SK-N-SH (cell line): Measurements from ENCODE around the gene NTM. TPM values are rescaled to one million over a fixed set of nuclear protein-coding genes. Genes with fewer than 3 reads are reported as not detected.

ENCODE experiments used
- CTCF ChIA-PET: fragments of 300-600, 350-600 bp; formaldehyde crosslinking; extraction: SDS; loops from one replicate; lab custom pipeline; 2021; lab: Yijun Ruan, JAX
- POLR2A ChIA-PET: fragments of 350-600 bp; sonication (Branson Sonifier 250); formaldehyde crosslinking; extraction: SDS; loops from one replicate; lab custom pipeline; 2020; ENCODE audit warnings: antibody characterized with exemption, inconsistent platforms; lab: Yijun Ruan, JAX
- DNase-seq: peaks from one replicate; pipeline ENCODE4 v3.0.0; 2012
- H2AFZ ChIP-seq: fragments of 200-600 bp; sonication (generic); 2 replicates; pipeline ENCODE4 v1.8.1; 2016; ENCODE audit warnings: antibody characterized with exemption, mild to moderate bottlenecking, low read depth
- H3F3A ChIP-seq: fragments of 200-600 bp; sonication (generic); replicated peaks from 2 replicates; pipeline ENCODE3; 2016; ENCODE audit warnings: antibody characterized with exemption, mild to moderate bottlenecking; ENCODE audit not compliant: insufficient read depth
- H3K27ac ChIP-seq, 2 experiments: fragments of 200-500 bp in 1 of 2; fragments of 200-600 bp in 1 of 2; sonication (Bioruptor generic) in 1 of 2; sonication (generic), shearing (Covaris generic) in 1 of 2; 2 replicates each; pipeline versions ENCODE4 v1.5.1 to v1.6.1; 2014 to 2016; ENCODE audit warnings: low read depth in 2 of 2, inconsistent platforms in 1 of 2, low read length in 1 of 2, mild to moderate bottlenecking in 1 of 2, mixed read lengths in 1 of 2
- H3K27me3 ChIP-seq: fragments of 200-600 bp; sonication (generic), shearing (Covaris generic); 2 replicates; pipeline ENCODE4 v1.6.1; 2016; ENCODE audit warnings: mixed run types; ENCODE audit not compliant: insufficient read depth
- H3K36me3 ChIP-seq, 2 experiments: fragments of 200-500 bp in 1 of 2; fragments of 200-600 bp in 1 of 2; sonication (Bioruptor generic) in 1 of 2; sonication (generic) in 1 of 2; replicated peaks in 1 of 2; 2 replicates each; pipeline versions ENCODE3 to v1.5.1; 2014 to 2016; ENCODE audit warnings: low read length in 1 of 2, mild to moderate bottlenecking in 1 of 2; ENCODE audit not compliant: insufficient read depth in 2 of 2, control insufficient read depth in 1 of 2
- H3K4me1 ChIP-seq, 2 experiments: fragments of 200-500 bp in 1 of 2; fragments of 200-600 bp in 1 of 2; sonication (Bioruptor generic) in 1 of 2; sonication (generic), shearing (Covaris generic) in 1 of 2; 2 replicates each; pipeline versions ENCODE4 v1.5.1 to v1.6.1; 2014 to 2016; ENCODE audit warnings: low read depth in 1 of 2, low read length in 1 of 2, mixed run types in 1 of 2; ENCODE audit not compliant: insufficient read depth in 2 of 2, control insufficient read depth in 1 of 2
- H3K4me2 ChIP-seq: fragments of 200-600 bp; sonication (generic), shearing (Covaris generic); 2 replicates; pipeline ENCODE4 v1.6.1; 2017; ENCODE audit warnings: mixed run types
- H3K4me3 ChIP-seq, 2 experiments: fragments of 200-500 bp in 1 of 2; fragments of 200-600 bp in 1 of 2; sonication (Bioruptor generic) in 1 of 2; sonication (generic), shearing (Covaris generic) in 1 of 2; 2 replicates each; pipeline versions ENCODE4 v1.5.1 to v1.8.1; 2014 to 2016; ENCODE audit warnings: low read depth in 2 of 2, inconsistent platforms in 1 of 2, low read length in 1 of 2, mild to moderate bottlenecking in 1 of 2, mixed read lengths in 1 of 2, moderate library complexity in 1 of 2
- H3K79me2 ChIP-seq: fragments of 200-600 bp; sonication (generic); 2 replicates; pipeline ENCODE4 v1.8.1; 2017; ENCODE audit warnings: mild to moderate bottlenecking; ENCODE audit not compliant: insufficient read depth
- H3K9ac ChIP-seq: fragments of 200-600 bp; sonication (generic); 2 replicates; pipeline ENCODE4 v1.6.1; 2017; ENCODE audit warnings: mixed run types
- H3K9me2 ChIP-seq: fragments of 200-600 bp; sonication (generic); 2 replicates; pipeline ENCODE4 v1.6.1; 2017; ENCODE audit warnings: mixed run types
- H3K9me3 ChIP-seq: fragments of 200-600 bp; sonication (generic); 2 replicates; pipeline ENCODE4 v1.6.1; 2017; ENCODE audit warnings: mixed run types, mild to moderate bottlenecking, moderate library complexity
- H4K20me1 ChIP-seq: fragments of 200-600 bp; sonication (generic); 2 replicates; pipeline ENCODE4 v1.6.1; 2017; ENCODE audit warnings: mild to moderate bottlenecking, mixed run types; ENCODE audit not compliant: insufficient read depth
- CHD2 ChIP-seq: fragments of 150-350 bp; IDR thresholded peaks from 2 replicates; pipeline ENCODE4 v1.6.1; 2018; ENCODE audit warnings: low read length; ENCODE audit not compliant: partially characterized antibody
- ELF1 ChIP-seq: IDR thresholded peaks from 2 replicates; pipeline ENCODE4 v1.4.0; 2012
- EZH2phosphoT487 ChIP-seq: fragments of 200-600 bp; sonication (generic); IDR thresholded peaks from 2 replicates; pipeline ENCODE4 v1.6.1; 2017; ENCODE audit warnings: low read depth, mixed run types, mild to moderate bottlenecking, antibody characterized with exemption, moderate library complexity, borderline replicate concordance
- FOSL2 ChIP-seq: IDR thresholded peaks from 2 replicates; pipeline ENCODE4 v1.4.0; 2012; ENCODE audit warnings: low read depth, mild to moderate bottlenecking, moderate library complexity, borderline replicate concordance
- FOXJ3 ChIP-seq: sonication (generic); formaldehyde crosslinking; IDR thresholded peaks from 2 replicates; pipeline ENCODE4 v1.5.1; 2020; ENCODE audit warnings: mild to moderate bottlenecking, missing genetic modification reagents
- JUND ChIP-seq: IDR thresholded peaks from 2 replicates; pipeline ENCODE4 v1.4.0; 2012
- PBX3 ChIP-seq: IDR thresholded peaks from 2 replicates; pipeline ENCODE4; 2012
- POLR2AphosphoS5 ChIP-seq: IDR thresholded peaks from 2 replicates; pipeline ENCODE4 v1.6.1; 2012; ENCODE audit warnings: low read depth, low read length
- RAD21 ChIP-seq: IDR thresholded peaks from 2 replicates; pipeline ENCODE4 v1.6.1; 2012; ENCODE audit warnings: mild to moderate bottlenecking, low read length
- SIN3A ChIP-seq: IDR thresholded peaks from 2 replicates; pipeline ENCODE4 v1.6.1; 2012; ENCODE audit warnings: low read depth, mild to moderate bottlenecking, low read length, moderate library complexity, borderline replicate concordance
- SMC3 ChIP-seq: IDR thresholded peaks from 2 replicates; pipeline ENCODE4 v1.6.1; 2012; ENCODE audit warnings: low read depth, low read length, improper control_type of control experiment
- TEAD4 ChIP-seq: IDR thresholded peaks from 2 replicates; pipeline ENCODE4 v1.4.0; 2012; ENCODE audit warnings: mild to moderate bottlenecking, borderline replicate concordance; ENCODE audit not compliant: insufficient read depth
- USF1 ChIP-seq: IDR thresholded peaks from 2 replicates; pipeline ENCODE4 v1.4.0; 2012; ENCODE audit warnings: low read depth, borderline replicate concordance
- YY1 ChIP-seq: IDR thresholded peaks from 2 replicates; pipeline ENCODE4 v1.4.0; 2012; ENCODE audit warnings: low read depth, mild to moderate bottlenecking
- WGBS: methylation state at CpG from one replicate; pipeline ENCODE4 v1.1.6; 2017; ENCODE audit warnings: low lambda C conversion rate; 5-methylcytosine and 5-hydroxymethylcytosine counted together
- polyA plus RNA-seq, 3 experiments: library from polyadenylated mRNA; depleted of rRNA; stranded (reverse); fragments of >200 nt; gene quantifications; 2 replicates each; pipeline ENCODE4 v1.2.3, GENCODE V29; 2012

NTM gene
- polyA plus RNA-seq, 1 of the 3 experiments (the other 2 are of a cell fraction), result 20.0 TPM

GRCh38 chr11:131763193-131763890, 392.9 kb downstream of the NTM start:
- no peak overlapping the region for H3K9ac ChIP-seq
- POLR2A ChIA-PET, result no interaction called here
- no peaks in the 10 kb centered on the region for H4K20me1 ChIP-seq
- no peaks in the 10 kb centered on the region for H3F3A ChIP-seq
- DNase-seq, result peak; percentile 18
- no peaks in the 10 kb centered on the region for H3K9me3 ChIP-seq
- 70% methylated on average over 4 of the region's 4 CpGs for WGBS
- CTCF ChIA-PET, result interaction anchor here (0.6 to 4.1 kb wide), 6 partner anchors 9 to 888 kb away, joined by 3 to 25 read pairs (median 3); no protein-coding TSS in a partner anchor
- H3K4me2 ChIP-seq, result no peak overlapping the region
- no peaks in the 10 kb centered on the region for H3K36me3 ChIP-seq
- H3K79me2 ChIP-seq, result no peaks in the 10 kb centered on the region; the same call in 1 of the 2 replicates
- no peak overlapping the region for H3K4me3 ChIP-seq
- H3K4me1 ChIP-seq, result no peaks in the 10 kb centered on the region; a peak in 1 of 4 replicates
- TF ChIP-seq POLR2AphosphoS5 (no peak), SMC3 (no peak), TEAD4 (no peak)
- TF ChIP-seq, all 33 proteins: peak for 0
- Histone ChIP-seq H3K27me3 (no peaks in the 10 kb centered on the region), H3K27ac (no peak overlapping the region), H3K9me2 (no peaks in the 10 kb centered on the region), H2AFZ (no peak overlapping the region)

GRCh38 chr11:131764126-131764525, 393.7 kb downstream of the NTM start:
- Histone ChIP-seq H3K27ac (no peak overlapping the region), H3K4me2 (no peak overlapping the region), H3K9me3 (no peaks in the 10 kb centered on the region), H3K4me1 (no peaks in the 10 kb centered on the region; a peak in 1 of 4 replicates), H3K4me3 (no peak overlapping the region), H4K20me1 (no peaks in the 10 kb centered on the region), H3F3A (no peaks in the 10 kb centered on the region), H3K79me2 (no peaks in the 10 kb centered on the region; the same call in 1 of the 2 replicates), H3K9ac (no peak overlapping the region), H3K9me2 (no peaks in the 10 kb centered on the region), H3K36me3 (no peaks in the 10 kb centered on the region), H3K27me3 (no peaks in the 10 kb centered on the region), H2AFZ (no peak overlapping the region)
- POLR2A ChIA-PET, result interaction anchor here (0.6 kb wide), 1 partner anchor 8 kb away, joined by 3 read pairs; no protein-coding TSS in a partner anchor
- CTCF ChIA-PET, result interaction anchor here (0.6 to 4.1 kb wide), 5 partner anchors 8 to 73 kb away, joined by 3 to 25 read pairs (median 3); no protein-coding TSS in a partner anchor
- 75% methylated on average over 5 of the region's 5 CpGs for WGBS
- TF ChIP-seq JUND (no peak), TEAD4 (no peak), YY1 (no peak), CHD2 (no peak), USF1 (no peak), EZH2phosphoT487 (no peak), FOSL2 (no peak), PBX3 (no peak), SMC3 (no peak), RAD21 (no peak), SIN3A (no peak), FOXJ3 (CRISPR knock-in tag) (no peak), ELF1 (no peak)
- no peak for DNase-seq
